ENCODE results near the gene GLA. TPM values are rescaled to one million over a fixed set of nuclear protein-coding genes. Genes with fewer than 3 reads are reported as not detected.

GLA gene
- total and polyA plus RNA-seq, 12 donors: 6.0 to 33.9 (median 9.1) TPM

- no peaks in the 10 kb centered on the region for H3K27me3 ChIP-seq
- H3K4me3 ChIP-seq: peak overlapping the region; percentile 44 to 80 (median 69)
- H3K36me3 ChIP-seq: peaks cover 0 to 20% (median 0%) of the 10 kb centered on the region in 9 donors
- H3K27ac ChIP-seq: peak overlapping the region; percentile 5 to 93 (median 87)
- no peaks in the 10 kb centered on the region for H3K9me3 ChIP-seq
- ATAC-seq: peak in 7 of 8 donors; percentile 11 to 54 (median 36)
- DNase-seq: peak in 1 of 2 donors; percentile 2
- no peak for TF ChIP-seq CTCF (IDR thresholded peaks at IDR 0.05)
- peaks cover 0 to 15% (median 4%) of the 10 kb centered on the region in 9 donors for H3K4me1 ChIP-seq
- intact Hi-C loops (cut with DNase I): no loop called here
- whole genome bisulfite sequencing, 2 donors: 0 to 1% methylated on average over 14 of the region's 14 CpGs
Observed at GRCh38 chrX:101347859-101348451, 59.8 kb downstream of the GLA start.

Other genes starting within 250 kb of the GLA start
- gene DRP2, start 188.1 kb downstream of the GLA start, total RNA-seq: under 1 TPM in 5 of 10 donors, not detected in 5; 0.04 to 0.24 (median 0.09) TPM
- under 1 TPM; 0.01 to 0.07 TPM for gene DRP2, start 188.1 kb downstream of the GLA start, polyA plus RNA-seq
- under 1 TPM in 1 of 10 donors, not detected in 9; 0.15 TPM for gene TAF7L, start 116.6 kb downstream of the GLA start, total RNA-seq
- gene TAF7L, start 116.6 kb downstream of the GLA start, polyA plus RNA-seq: under 1 TPM in 1 of 2 donors, not detected in 1; 0.01 TPM
- 10 to 100 TPM; 13.9 to 28.2 (median 19.7) TPM for gene TIMM8A, start 59.2 kb downstream of the GLA start, total RNA-seq
- 10 to 100 TPM in 1 of 2 donors, 1 to 10 TPM in 1; 6.8 to 17.2 TPM for gene TIMM8A, start 59.2 kb downstream of the GLA start, polyA plus RNA-seq
- gene BTK, start 21.7 kb downstream of the GLA start, total RNA-seq: 1 to 10 TPM in 7 of 10 donors, under 1 TPM in 3; 0.47 to 7.0 (median 1.6) TPM
- gene BTK, start 21.7 kb downstream of the GLA start, polyA plus RNA-seq: 1 to 10 TPM; 1.2 to 1.6 TPM
- gene RPL36A, start 16.9 kb downstream of the GLA start, total RNA-seq: 10 to 100 TPM; 30.8 to 98.9 (median 53.9) TPM
- 1,000 to 10,000 TPM; 1,515 to 2,119 TPM for gene RPL36A, start 16.9 kb downstream of the GLA start, polyA plus RNA-seq
- gene HNRNPH2, start 297 bp upstream of the GLA start, total RNA-seq: 10 to 100 TPM; 49.2 to 74.9 (median 60.8) TPM
- gene HNRNPH2, start 297 bp upstream of the GLA start, polyA plus RNA-seq: 10 to 100 TPM; 30.7 to 50.0 TPM
- 1 to 10 TPM; 3.5 to 8.8 (median 5.5) TPM for gene ARMCX4, start 77.5 kb upstream of the GLA start, total RNA-seq
- gene ARMCX4, start 77.5 kb upstream of the GLA start, polyA plus RNA-seq: 10 to 100 TPM in 1 of 2 donors, 1 to 10 TPM in 1; 4.6 to 21.9 TPM
- 10 to 100 TPM; 33.3 to 51.9 (median 37.7) TPM for gene ARMCX1, start 142.6 kb upstream of the GLA start, total RNA-seq
- gene ARMCX1, start 142.6 kb upstream of the GLA start, polyA plus RNA-seq: 10 to 100 TPM; 13.7 to 16.1 TPM
- 10 to 100 TPM; 16.8 to 43.1 (median 35.1) TPM for gene ARMCX6, start 210.1 kb upstream of the GLA start, total RNA-seq
- gene ARMCX6, start 210.1 kb upstream of the GLA start, polyA plus RNA-seq: 10 to 100 TPM; 11.1 to 29.0 TPM
- gene ARMCX3, start 215.2 kb upstream of the GLA start, total RNA-seq: 10 to 100 TPM; 54.6 to 81.2 (median 62.7) TPM
- gene ARMCX3, start 215.2 kb upstream of the GLA start, polyA plus RNA-seq: 10 to 100 TPM; 32.6 to 33.2 TPM

Measured in heart right ventricle (tissue), 16 donors.